ENCODE measurements around the gene CHRD.

The CHRD gene

DNA sequence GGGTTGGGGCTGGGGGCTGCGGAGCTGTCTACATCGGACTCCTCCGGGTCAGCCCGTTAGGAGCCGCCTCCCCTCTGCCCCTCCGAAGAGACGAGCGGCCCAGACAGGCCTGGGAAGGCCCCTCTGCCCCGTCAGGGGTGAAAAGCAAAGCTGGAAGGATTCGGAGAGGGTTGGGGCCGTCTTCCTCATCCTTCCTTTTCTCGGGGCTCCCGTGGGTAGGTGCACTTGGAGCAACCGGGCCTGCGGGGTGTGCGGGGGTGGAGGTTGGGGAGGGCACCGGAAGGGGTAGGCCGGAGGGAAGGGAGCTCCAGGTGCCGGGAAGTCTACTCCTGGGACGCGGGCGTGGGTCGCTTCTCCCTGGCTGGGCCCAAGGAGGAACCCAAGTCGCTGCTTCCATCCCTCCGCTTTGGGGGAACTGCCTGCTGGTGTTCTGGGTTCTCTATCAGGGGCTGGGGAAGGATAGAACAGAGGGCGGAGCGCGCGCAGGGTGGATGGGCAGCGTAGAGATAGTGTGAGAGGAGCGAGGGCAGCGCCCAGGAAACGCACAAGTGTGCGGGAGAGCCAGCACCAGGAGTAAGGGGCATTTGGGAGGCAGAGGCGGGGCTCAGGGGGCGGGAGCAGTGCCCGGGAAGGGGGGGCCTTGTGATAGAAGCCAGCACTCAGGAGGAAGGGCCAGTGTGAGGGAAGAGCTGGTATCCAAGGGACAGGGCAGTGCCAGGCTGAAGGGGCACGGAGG, 17.8 kb upstream of the CHRD start:
- DNase-seq: peak; percentile 22

DNA sequence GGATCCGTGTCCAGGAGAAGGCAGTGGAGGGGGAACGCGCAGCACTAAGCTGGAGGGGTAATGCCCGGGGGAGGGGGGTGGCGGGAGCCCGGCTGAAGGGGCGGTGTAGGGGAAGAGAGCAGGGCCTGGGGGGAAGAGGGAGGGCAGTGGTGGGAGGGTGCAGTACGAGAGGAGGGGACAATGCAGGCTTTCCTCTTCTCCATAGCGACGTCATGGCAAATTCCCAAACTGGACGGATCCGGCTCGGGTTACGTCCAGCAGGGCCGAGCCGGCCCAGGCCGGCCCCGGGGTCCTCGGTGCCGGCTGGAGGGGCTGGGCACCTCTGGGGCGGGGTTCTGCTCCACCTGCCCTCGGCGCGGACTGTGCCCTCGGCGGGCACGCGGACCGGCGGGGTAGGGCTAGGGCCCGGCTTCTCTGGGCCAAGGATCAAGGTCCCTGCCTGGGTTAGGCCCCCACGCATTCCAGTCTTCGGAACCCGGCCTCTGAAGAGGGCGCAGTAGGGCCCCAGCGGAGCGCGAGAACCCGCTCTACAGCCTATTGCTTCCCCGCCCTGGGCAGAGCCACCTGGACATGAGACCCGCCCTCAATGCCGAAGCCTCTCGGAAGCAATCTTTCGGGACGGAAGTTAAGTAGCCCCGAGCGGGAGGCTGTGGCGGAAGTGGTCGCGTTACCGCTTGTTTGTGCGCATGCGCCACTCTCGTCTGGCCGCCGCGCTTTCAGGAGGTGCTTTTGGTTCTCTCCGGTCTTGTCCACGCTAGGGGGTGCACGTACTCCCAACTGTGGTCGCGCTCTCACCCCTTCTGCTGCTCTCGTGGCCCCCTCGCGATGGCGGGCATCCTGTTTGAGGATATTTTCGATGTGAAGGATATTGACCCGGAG, 16.9 kb upstream of the CHRD start:
- DNase-seq: peak; percentile 89

DNA sequence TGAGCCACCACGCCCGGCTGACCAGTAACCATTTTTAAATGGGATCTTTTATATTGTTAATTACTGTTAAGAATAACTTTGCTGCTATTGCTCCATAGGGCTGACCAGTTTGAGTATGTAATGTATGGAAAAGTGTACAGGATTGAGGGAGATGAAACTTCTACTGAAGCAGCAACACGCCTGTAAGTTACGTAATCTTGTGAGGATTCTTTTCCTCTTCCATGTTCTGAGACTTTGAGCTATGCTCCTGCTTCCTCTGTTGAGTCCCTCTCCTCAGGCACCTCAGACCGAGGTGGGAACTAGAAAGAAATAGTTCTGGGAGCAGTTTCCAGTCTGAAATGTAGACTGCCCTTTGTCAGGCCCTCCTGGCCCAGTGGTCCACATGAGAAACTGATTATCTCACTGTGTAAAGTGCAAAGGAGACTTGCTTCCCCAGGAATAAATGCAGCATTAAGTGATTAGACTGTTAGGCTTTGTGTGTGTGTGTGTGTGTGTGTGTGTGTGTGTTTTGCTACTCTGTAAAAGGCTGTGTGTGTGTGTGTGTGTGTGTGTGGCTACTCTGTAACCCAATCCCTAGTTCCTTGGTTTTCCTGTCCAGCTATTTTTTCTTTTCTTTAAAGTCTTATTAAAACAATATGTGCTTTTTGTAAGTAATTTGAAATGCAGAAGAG, 13.1 kb upstream of the CHRD start:
- no peak for DNase-seq

- DNase-seq: no peak
Measured at GRCh38 chr3:184368116-184368515, 11.7 kb upstream of the CHRD start.

DNA sequence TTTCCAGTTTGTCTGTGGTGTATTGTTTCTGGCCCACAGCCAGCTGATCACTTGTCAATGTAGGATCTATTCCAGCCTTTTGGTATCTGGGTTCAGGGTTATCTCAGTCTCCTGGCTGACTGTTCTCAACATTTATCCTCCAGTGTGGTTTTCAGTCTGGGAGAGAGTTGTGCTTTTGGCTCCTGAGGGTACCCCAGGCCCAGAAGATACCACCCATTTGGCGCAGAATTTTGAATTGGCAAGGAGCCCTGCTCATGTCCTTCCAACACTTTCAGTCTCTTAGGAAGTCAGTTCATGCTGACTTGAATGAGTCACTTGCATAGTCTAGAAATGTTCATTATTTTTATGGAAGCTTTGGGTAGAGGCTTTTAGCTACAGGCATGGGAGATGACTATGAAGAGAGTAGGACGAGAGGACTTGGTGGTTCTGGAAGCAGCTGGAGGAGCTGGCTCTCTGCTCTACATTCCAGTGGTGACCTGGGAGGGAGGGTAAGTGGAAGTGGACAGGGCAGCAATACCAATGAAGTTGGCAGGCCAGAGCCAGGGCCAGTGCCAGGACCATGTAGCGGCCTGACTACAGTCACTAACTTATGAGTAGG, 11.2 kb upstream of the CHRD start:
- DNase-seq: no peak

GRCh38 chr3:184371570-184372018, 8.3 kb upstream of the CHRD start:
- peak; percentile 41 for DNase-seq

DNA sequence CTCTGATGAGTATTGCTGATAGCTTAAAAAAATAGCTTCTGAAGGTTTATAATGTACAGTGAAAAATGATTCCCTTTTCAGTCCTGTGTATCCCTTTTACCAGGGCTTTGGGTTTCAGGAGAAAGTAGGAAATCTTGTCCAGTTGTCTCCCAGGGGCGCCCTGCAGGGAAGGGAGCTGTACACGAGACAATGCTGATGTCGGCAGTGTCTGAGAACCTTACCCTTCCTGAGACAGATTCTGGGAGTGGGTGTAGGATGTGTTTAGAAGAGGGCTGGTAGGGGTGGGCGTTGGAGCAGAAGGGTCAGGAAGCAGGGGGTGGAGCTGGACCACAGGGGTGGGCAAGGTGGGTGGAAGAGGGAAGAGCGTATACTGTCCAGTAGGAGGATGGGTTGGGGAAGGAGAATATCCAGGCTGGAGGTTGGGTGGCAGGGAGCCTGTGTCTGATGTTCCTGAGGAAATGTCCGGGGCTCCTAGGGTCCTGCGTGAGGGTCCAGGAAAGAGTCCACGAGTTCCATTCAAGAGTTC, 7.5 kb upstream of the CHRD start:
- no peak for DNase-seq

- DNase-seq: no peak
Measured at GRCh38 chr3:184372911-184373310, 6.9 kb upstream of the CHRD start.

- DNase-seq: no peak
Measured at GRCh38 chr3:184373422-184373821, 6.4 kb upstream of the CHRD start.

DNA sequence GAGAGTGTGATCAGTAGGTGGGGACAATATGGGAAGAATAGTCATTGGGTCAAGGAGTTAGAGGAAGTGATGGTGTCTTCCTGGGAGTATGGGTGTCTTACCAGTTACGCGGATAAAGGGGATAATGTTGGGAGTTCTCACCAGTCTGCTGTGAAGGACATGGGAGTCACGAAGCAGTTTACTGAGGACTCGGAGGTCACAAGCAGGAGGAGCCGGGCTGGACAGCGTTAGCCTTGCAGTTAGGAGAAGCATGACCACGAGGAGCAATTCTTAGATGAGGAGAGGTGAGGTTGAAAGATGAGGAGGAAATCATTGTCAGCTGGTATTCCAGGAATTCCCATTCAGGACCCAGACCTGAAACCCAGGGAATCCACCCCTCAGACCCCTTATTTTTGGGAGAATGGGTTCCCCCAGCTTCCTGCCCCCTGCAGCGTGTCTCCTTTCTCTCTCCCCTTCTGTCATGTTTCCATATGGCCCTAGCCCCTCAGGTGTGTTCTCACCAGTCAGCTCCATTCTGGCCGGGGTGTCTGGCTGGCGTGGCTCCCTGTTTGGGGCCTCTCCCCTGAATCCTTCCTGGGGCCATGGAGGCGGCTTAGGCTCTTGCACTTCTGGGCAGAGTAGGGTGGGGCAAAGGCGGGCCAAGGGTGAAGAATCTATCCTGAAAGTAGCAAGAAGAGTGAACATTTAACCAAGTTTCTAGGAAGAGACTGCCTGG, 4.0 kb upstream of the CHRD start:
- no peak for DNase-seq

DNA sequence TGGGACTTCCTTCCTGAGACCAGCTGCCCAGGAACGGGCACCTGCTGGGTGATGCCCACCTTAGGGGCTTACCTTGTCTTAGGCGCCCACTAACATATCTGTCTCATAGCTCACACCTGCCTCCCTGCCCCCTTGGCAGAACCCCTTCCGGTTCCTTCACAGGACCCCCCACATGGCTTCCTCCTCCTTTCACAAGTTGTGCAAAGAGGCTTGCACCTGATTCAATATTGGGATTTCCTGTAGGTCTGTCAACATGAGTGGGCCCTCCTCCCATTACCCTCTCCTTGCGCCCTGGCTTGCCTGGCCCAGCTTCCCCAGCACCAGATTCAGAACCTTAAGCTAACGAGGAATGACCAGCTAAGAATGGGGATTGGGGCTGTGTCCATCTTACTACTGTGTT, 2.5 kb upstream of the CHRD start:
- no peak for DNase-seq

DNA sequence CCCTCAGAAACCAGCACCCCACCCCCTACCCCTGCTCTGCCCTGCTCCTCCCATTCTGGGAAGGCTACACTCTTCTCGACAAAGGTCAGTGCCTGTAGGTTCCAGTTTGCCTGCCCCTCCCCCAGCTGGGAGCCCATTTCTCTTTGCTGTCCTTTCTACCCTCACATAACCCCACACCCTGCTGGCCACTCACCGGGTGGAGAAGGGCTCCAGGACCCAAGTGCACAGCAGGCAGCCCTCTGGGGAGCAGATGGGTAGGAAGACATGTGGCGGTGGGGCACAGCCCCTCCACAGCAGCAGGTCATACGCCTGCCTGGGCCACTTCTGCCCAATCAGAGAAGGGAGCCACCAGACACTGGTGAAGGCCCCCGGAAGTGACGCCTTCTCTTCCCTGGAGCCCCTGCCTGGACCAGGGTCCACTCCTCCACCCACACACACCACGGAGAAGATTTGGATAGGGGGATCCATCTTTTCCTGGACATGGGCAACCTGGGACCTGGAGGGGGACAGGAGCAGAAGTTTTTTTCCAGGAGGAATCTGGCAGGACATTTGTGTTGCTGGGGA, 1.9 kb upstream of the CHRD start, which contains the start of gene THPO:
Gene THPO (minus strand): TSS at position 326 of the 564 bp plus-strand sequence. CDS start 1,948 bp downstream, outside the sequence.
- DNase-seq: no peak

- DNase-seq: no peak
Measured at GRCh38 chr3:184378651-184379357, 1.1 kb upstream of the CHRD start.

DNA sequence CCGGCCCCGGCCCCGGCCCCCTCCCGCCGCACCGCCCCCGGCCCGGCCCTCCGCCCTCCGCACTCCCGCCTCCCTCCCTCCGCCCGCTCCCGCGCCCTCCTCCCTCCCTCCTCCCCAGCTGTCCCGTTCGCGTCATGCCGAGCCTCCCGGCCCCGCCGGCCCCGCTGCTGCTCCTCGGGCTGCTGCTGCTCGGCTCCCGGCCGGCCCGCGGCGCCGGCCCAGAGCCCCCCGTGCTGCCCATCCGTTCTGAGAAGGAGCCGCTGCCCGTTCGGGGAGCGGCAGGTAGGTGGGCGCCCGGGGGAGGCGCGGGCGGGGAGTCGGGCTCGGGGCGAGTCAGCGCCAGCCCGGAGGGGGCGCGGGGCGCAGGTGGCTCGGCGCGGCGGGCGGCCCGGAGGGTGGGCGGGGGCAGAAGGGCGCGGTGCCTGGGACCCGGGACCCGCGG, 352 bp downstream of the CHRD start:
- DNase-seq: no peak

- no peak for DNase-seq
Measured at GRCh38 chr3:184380627-184381260, 890 bp downstream of the CHRD start.

GRCh38 chr3:184381261-184382224, 1.7 kb downstream of the CHRD start:
- DNase-seq: no peak

DNA sequence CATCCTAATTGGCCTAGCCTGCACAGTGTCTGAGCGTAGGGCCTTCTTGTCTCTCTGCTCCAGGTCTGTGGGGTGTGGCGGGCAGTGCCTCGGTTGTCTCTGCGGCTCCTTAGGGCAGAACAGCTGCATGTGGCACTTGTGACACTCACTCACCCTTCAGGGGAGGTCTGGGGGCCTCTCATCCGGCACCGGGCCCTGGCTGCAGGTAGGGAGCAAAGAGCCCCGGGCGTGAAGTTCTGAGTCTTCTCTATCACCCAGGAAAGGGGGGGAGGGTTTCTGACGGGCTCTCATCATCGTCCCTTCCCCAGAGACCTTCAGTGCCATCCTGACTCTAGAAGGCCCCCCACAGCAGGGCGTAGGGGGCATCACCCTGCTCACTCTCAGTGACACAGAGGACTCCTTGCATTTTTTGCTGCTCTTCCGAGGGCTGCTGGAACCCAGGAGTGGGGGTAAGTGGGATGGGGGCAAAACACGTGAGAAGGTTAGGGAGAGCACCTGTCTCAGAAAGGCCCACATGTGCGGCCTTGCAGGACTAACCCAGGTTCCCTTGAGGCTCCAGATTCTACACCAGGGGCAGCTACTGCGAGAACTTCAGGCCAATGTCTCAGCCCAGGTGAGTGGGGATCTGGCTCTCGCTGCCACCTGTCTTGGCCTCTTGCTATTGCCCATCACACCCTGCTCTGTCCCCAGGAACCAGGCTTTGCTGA, 2.6 kb downstream of the CHRD start:
- no peak for DNase-seq

DNA sequence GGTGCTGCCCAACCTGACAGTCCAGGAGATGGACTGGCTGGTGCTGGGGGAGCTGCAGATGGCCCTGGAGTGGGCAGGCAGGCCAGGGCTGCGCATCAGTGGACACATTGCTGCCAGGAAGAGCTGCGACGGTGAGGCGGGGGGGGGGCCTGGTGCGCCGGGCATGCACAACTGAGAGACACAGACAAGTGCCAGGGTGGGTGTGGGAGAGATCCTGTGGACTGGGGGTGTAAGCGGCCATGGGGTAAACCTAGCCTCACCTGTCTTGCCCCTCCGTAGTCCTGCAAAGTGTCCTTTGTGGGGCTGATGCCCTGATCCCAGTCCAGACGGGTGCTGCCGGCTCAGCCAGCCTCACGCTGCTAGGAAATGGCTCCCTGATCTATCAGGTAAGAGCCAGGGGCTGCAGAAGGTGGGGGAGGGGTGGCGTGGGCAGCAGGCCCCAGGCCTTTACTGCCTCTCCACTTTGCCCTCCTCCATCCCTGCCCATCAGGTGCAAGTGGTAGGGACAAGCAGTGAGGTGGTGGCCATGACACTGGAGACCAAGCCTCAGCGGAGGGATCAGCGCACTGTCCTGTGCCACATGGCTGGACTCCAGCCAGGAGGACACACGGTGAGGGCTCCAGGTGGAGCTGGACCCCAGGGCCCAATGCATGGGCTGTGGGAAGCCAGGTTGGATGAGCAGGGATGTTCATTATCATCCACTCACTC, 3.3 kb downstream of the CHRD start:
- DNase-seq: no peak
